ENCODE data around the gene UCP2. TPM values are rescaled to one million over a fixed set of nuclear protein-coding genes. Genes with fewer than 3 reads are reported as not detected.

The UCP2 gene
- total RNA-seq, 1 experiment from 2014 or later: 54.0 TPM

DNA sequence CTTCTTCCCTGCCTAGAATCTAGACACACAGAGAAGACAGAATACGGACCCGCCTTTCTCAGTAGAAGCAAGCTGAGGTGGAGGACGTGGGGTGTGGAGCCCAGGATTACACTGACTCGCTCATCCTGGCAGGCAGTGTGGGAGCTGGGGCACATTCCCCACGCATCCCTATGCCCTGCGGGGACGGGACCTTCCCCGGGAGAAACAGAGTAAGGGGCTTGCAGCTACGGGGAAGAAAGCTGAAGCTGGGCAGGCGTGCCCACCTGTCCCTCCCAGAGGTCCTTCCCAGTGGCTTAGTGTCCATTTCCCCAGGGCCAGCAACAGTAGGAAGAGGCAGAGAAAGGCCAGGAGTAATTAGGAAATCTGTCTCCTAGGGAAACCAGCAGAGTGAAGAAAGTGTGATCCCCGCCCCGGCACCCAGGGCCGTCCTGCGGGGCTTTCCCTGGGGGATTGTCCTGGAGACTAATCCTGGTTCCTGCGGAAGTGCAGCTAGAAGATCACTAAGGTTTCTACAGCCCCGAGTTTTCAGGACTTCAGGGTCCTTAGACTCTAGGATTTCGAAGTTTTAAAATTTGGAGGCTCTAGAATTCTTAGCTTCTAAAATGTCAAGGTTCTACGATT, 24.0 kb downstream of the UCP2 start:
- no peak overlapping the region for H3K4me3 Mint-ChIP-seq
- no peaks in the 10 kb centered on the region for H3K9me3 Mint-ChIP-seq
- TF ChIP-seq TEAD1 (CRISPR knock-in tag; IDR thresholded peaks at IDR 0.05) (no peak), ZNF232 (CRISPR knock-in tag; IDR thresholded peaks at IDR 0.05) (no peak), SOX15 (CRISPR knock-in tag; IDR thresholded peaks at IDR 0.05) (no peak), ZNF317 (CRISPR knock-in tag; IDR thresholded peaks at IDR 0.05; ENCODE audit: borderline replicate concordance, low read depth) (no peak)
- TF ChIP-seq, protein P1, sequence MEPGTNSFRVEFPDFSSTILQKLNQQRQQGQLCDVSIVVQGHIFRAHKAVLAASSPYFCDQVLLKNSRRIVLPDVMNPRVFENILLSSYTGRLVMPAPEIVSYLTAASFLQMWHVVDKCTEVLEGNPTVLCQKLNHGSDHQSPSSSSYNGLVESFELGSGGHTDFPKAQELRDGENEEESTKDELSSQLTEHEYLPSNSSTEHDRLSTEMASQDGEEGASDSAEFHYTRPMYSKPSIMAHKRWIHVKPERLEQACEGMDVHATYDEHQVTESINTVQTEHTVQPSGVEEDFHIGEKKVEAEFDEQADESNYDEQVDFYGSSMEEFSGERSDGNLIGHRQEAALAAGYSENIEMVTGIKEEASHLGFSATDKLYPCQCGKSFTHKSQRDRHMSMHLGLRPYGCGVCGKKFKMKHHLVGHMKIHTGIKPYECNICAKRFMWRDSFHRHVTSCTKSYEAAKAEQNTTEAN (CRISPR knock-in tag; IDR thresholded peaks at IDR 0.05): no peak
- TF ChIP-seq, protein P2, sequence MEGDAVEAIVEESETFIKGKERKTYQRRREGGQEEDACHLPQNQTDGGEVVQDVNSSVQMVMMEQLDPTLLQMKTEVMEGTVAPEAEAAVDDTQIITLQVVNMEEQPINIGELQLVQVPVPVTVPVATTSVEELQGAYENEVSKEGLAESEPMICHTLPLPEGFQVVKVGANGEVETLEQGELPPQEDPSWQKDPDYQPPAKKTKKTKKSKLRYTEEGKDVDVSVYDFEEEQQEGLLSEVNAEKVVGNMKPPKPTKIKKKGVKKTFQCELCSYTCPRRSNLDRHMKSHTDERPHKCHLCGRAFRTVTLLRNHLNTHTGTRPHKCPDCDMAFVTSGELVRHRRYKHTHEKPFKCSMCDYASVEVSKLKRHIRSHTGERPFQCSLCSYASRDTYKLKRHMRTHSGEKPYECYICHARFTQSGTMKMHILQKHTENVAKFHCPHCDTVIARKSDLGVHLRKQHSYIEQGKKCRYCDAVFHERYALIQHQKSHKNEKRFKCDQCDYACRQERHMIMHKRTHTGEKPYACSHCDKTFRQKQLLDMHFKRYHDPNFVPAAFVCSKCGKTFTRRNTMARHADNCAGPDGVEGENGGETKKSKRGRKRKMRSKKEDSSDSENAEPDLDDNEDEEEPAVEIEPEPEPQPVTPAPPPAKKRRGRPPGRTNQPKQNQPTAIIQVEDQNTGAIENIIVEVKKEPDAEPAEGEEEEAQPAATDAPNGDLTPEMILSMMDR (IDR thresholded peaks at IDR 0.05): no peak
- TF ChIP-seq, protein P3, sequence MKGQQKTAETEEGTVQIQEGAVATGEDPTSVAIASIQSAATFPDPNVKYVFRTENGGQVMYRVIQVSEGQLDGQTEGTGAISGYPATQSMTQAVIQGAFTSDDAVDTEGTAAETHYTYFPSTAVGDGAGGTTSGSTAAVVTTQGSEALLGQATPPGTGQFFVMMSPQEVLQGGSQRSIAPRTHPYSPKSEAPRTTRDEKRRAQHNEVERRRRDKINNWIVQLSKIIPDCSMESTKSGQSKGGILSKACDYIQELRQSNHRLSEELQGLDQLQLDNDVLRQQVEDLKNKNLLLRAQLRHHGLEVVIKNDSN (CRISPR knock-in tag; IDR thresholded peaks at IDR 0.05): no peak
- ChIA-PET POLR2A (no interaction called here), CTCF (interaction anchor here (1.8 kb wide), 1 partner anchor 27 kb away, joined by 12 read pairs; no protein-coding TSS in a partner anchor)
- DNase-seq (ENCODE audit: low spot score) (no peak), ATAC-seq (no peak)
- no peak overlapping the region for H3K27ac Mint-ChIP-seq
- peaks cover 17% of the 10 kb centered on the region for H3K27me3 Mint-ChIP-seq (ENCODE audit: low read depth)
- no peaks in the 10 kb centered on the region for H3K36me3 Mint-ChIP-seq
- peaks cover 4% of the 10 kb centered on the region; the same call in 1 of the 2 replicates for H3K4me1 Mint-ChIP-seq

DNA sequence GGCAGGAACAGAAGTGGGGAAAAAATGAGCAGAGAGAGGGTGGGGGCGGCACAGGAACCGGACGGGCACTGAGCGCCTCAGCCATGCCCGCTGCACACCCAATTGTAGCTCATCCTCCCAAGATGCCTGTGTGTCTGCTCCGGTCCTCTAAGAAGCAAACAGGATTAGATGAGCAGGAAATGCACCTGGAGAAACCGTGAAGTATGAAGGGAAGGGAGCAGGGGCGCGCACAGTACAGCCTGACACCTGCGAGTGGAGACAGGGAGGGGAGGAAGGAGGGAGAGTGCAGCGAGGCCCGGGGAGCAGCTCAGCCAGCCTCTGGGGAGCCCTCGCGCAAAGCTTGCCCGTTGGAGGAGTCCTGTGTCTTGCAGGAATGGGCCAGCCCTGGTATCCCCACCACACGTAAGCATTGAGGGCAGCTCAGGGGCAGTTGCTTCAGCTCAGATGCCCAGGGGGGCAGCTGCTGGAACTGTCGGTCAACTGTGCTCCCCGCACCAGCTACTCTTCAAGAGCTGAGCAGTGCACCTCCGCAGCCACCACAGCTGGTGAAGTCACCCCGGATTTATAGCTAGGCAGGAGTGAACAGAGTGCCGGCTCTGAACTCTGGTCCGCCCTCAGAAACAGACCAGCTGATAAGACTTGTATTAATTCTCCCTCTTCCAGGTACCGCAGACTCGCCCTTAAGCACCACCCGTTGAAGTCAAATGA, 24.8 kb downstream of the UCP2 start:
- Mint-ChIP-seq H3K36me3 (no peaks in the 10 kb centered on the region), H3K27ac (no peak overlapping the region), H3K4me3 (peak overlapping the region; percentile 16), H3K27me3 (ENCODE audit: low read depth) (peaks cover 17% of the 10 kb centered on the region), H3K9me3 (no peaks in the 10 kb centered on the region), H3K4me1 (peaks cover 4% of the 10 kb centered on the region; the same call in 1 of the 2 replicates)
- POLR2A ChIA-PET: no interaction called here
- ATAC-seq (peak; percentile 48), DNase-seq (ENCODE audit: low spot score) (no peak)
- CTCF ChIA-PET: interaction anchor here (0.6 to 1.8 kb wide), 3 partner anchors 22 to 297 kb away, joined by 3 to 12 read pairs (median 4); no protein-coding TSS in a partner anchor
- TF ChIP-seq, protein P4, sequence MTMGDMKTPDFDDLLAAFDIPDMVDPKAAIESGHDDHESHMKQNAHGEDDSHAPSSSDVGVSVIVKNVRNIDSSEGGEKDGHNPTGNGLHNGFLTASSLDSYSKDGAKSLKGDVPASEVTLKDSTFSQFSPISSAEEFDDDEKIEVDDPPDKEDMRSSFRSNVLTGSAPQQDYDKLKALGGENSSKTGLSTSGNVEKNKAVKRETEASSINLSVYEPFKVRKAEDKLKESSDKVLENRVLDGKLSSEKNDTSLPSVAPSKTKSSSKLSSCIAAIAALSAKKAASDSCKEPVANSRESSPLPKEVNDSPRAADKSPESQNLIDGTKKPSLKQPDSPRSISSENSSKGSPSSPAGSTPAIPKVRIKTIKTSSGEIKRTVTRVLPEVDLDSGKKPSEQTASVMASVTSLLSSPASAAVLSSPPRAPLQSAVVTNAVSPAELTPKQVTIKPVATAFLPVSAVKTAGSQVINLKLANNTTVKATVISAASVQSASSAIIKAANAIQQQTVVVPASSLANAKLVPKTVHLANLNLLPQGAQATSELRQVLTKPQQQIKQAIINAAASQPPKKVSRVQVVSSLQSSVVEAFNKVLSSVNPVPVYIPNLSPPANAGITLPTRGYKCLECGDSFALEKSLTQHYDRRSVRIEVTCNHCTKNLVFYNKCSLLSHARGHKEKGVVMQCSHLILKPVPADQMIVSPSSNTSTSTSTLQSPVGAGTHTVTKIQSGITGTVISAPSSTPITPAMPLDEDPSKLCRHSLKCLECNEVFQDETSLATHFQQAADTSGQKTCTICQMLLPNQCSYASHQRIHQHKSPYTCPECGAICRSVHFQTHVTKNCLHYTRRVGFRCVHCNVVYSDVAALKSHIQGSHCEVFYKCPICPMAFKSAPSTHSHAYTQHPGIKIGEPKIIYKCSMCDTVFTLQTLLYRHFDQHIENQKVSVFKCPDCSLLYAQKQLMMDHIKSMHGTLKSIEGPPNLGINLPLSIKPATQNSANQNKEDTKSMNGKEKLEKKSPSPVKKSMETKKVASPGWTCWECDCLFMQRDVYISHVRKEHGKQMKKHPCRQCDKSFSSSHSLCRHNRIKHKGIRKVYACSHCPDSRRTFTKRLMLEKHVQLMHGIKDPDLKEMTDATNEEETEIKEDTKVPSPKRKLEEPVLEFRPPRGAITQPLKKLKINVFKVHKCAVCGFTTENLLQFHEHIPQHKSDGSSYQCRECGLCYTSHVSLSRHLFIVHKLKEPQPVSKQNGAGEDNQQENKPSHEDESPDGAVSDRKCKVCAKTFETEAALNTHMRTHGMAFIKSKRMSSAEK (CRISPR knock-in tag; IDR thresholded peaks at IDR 0.05; ENCODE audit: borderline replicate concordance): no peak
- TF ChIP-seq RORB (CRISPR knock-in tag; IDR thresholded peaks at IDR 0.05) (no peak), ZBTB21 (CRISPR knock-in tag; IDR thresholded peaks at IDR 0.05; ENCODE audit: borderline replicate concordance) (no peak), ZNF423 (CRISPR knock-in tag; IDR thresholded peaks at IDR 0.05) (no peak), CREB1 (CRISPR knock-in tag; IDR thresholded peaks at IDR 0.05) (no peak), TCF7 (CRISPR knock-in tag; IDR thresholded peaks at IDR 0.05; ENCODE audit: low read depth) (no peak), NFATC4 (CRISPR knock-in tag; IDR thresholded peaks at IDR 0.05) (no peak), FOXJ3 (CRISPR knock-in tag; IDR thresholded peaks at IDR 0.05; ENCODE audit: borderline replicate concordance) (no peak), ZNF232 (CRISPR knock-in tag; IDR thresholded peaks at IDR 0.05) (no peak), ETV6 (CRISPR knock-in tag; IDR thresholded peaks at IDR 0.05) (no peak)
- TF ChIP-seq, protein P5, sequence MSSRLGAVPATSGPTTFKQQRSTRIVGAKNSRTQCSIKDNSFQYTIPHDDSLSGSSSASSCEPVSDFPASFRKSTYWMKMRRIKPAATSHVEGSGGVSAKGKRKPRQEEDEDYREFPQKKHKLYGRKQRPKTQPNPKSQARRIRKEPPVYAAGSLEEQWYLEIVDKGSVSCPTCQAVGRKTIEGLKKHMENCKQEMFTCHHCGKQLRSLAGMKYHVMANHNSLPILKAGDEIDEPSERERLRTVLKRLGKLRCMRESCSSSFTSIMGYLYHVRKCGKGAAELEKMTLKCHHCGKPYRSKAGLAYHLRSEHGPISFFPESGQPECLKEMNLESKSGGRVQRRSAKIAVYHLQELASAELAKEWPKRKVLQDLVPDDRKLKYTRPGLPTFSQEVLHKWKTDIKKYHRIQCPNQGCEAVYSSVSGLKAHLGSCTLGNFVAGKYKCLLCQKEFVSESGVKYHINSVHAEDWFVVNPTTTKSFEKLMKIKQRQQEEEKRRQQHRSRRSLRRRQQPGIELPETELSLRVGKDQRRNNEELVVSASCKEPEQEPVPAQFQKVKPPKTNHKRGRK (CRISPR knock-in tag; IDR thresholded peaks at IDR 0.05; ENCODE audit: borderline replicate concordance): no peak
- TF ChIP-seq, protein P6, sequence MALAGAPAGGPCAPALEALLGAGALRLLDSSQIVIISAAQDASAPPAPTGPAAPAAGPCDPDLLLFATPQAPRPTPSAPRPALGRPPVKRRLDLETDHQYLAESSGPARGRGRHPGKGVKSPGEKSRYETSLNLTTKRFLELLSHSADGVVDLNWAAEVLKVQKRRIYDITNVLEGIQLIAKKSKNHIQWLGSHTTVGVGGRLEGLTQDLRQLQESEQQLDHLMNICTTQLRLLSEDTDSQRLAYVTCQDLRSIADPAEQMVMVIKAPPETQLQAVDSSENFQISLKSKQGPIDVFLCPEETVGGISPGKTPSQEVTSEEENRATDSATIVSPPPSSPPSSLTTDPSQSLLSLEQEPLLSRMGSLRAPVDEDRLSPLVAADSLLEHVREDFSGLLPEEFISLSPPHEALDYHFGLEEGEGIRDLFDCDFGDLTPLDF (CRISPR knock-in tag; IDR thresholded peaks at IDR 0.05): no peak
- TF ChIP-seq, protein P7, sequence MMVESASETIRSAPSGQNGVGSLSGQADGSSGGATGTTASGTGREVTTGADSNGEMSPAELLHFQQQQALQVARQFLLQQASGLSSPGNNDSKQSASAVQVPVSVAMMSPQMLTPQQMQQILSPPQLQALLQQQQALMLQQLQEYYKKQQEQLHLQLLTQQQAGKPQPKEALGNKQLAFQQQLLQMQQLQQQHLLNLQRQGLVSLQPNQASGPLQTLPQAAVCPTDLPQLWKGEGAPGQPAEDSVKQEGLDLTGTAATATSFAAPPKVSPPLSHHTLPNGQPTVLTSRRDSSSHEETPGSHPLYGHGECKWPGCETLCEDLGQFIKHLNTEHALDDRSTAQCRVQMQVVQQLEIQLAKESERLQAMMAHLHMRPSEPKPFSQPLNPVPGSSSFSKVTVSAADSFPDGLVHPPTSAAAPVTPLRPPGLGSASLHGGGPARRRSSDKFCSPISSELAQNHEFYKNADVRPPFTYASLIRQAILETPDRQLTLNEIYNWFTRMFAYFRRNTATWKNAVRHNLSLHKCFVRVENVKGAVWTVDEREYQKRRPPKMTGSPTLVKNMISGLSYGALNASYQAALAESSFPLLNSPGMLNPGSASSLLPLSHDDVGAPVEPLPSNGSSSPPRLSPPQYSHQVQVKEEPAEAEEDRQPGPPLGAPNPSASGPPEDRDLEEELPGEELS (CRISPR knock-in tag; IDR thresholded peaks at IDR 0.05): no peak

Data from WTC11 (cell line).